ENCODE results near the gene CYLD.

Gene CYLD

GRCh38 chr16:50765861-50766260, 24.0 kb downstream of the CYLD start:
- H3K27ac ChIP-seq = no peak overlapping the region
- peaks cover 3% of the 10 kb centered on the region for H3K36me3 ChIP-seq
- no peak overlapping the region for H3K4me3 ChIP-seq (ENCODE audit: low read depth, low read length)
- H3K27me3 ChIP-seq (ENCODE audit: insufficient read depth, low read depth, severe bottlenecking) = no peaks in the 10 kb centered on the region
- TF ChIP-seq CTCF (IDR thresholded peaks at IDR 0.05; ENCODE audit: low read depth, low read length) = no peak
- peaks cover 4% of the 10 kb centered on the region for H3K9me3 ChIP-seq (ENCODE audit: severe bottlenecking)
- DNase-seq = no peak

GRCh38 chr16:50767197-50767596, 25.3 kb downstream of the CYLD start:
- TF ChIP-seq CTCF (IDR thresholded peaks at IDR 0.05; ENCODE audit: low read depth, low read length) = no peak
- H3K9me3 ChIP-seq (ENCODE audit: severe bottlenecking) = peaks cover 4% of the 10 kb centered on the region
- H3K36me3 ChIP-seq = peaks cover 3% of the 10 kb centered on the region
- no peak for DNase-seq
- H3K27ac ChIP-seq = no peak overlapping the region
- H3K4me3 ChIP-seq (ENCODE audit: low read depth, low read length) = no peak overlapping the region
- no peaks in the 10 kb centered on the region for H3K27me3 ChIP-seq (ENCODE audit: insufficient read depth, low read depth, severe bottlenecking)

- Histone ChIP-seq H3K27ac (no peak overlapping the region), H3K36me3 (no peaks in the 10 kb centered on the region), H3K9me3 (ENCODE audit: severe bottlenecking) (no peaks in the 10 kb centered on the region), H3K4me3 (ENCODE audit: low read depth, low read length) (no peak overlapping the region), H3K27me3 (ENCODE audit: insufficient read depth, low read depth, severe bottlenecking) (no peaks in the 10 kb centered on the region)
- no peak for TF ChIP-seq CTCF (IDR thresholded peaks at IDR 0.05; ENCODE audit: low read depth, low read length)
- DNase-seq = no peak
Measured at GRCh38 chr16:50771366-50771765, 29.5 kb downstream of the CYLD start.

GRCh38 chr16:50774405-50774804, 32.5 kb downstream of the CYLD start:
- no peaks in the 10 kb centered on the region for H3K9me3 ChIP-seq (ENCODE audit: severe bottlenecking)
- no peak for DNase-seq

GRCh38 chr16:50774960-50775359, 33.1 kb downstream of the CYLD start:
- Histone ChIP-seq H3K27me3 (ENCODE audit: insufficient read depth, low read depth, severe bottlenecking) (no peaks in the 10 kb centered on the region), H3K36me3 (peaks cover 3% of the 10 kb centered on the region; the same call in 1 of the 2 replicates), H3K27ac (no peak overlapping the region), H3K9me3 (ENCODE audit: severe bottlenecking) (no peaks in the 10 kb centered on the region), H3K4me3 (ENCODE audit: low read depth, low read length) (no peak overlapping the region)
- DNase-seq = no peak
- no peak for TF ChIP-seq CTCF (IDR thresholded peaks at IDR 0.05; ENCODE audit: low read depth, low read length)

More at GRCh38 chr16:50774405-50774804, 32.5 kb downstream of the CYLD start:
- Histone ChIP-seq H3K27me3 (ENCODE audit: insufficient read depth, low read depth, severe bottlenecking) (no peaks in the 10 kb centered on the region), H3K27ac (no peak overlapping the region), H3K36me3 (no peaks in the 10 kb centered on the region), H3K4me3 (ENCODE audit: low read depth, low read length) (no peak overlapping the region)
- TF ChIP-seq CTCF (IDR thresholded peaks at IDR 0.05; ENCODE audit: low read depth, low read length) = no peak

- DNase-seq = no peak
- Histone ChIP-seq H3K36me3 (peaks cover 3% of the 10 kb centered on the region; the same call in 1 of the 2 replicates), H3K27me3 (ENCODE audit: insufficient read depth, low read depth, severe bottlenecking) (no peaks in the 10 kb centered on the region), H3K27ac (no peak overlapping the region), H3K9me3 (ENCODE audit: severe bottlenecking) (no peaks in the 10 kb centered on the region), H3K4me3 (ENCODE audit: low read depth, low read length) (no peak overlapping the region)
- no peak for TF ChIP-seq CTCF (IDR thresholded peaks at IDR 0.05; ENCODE audit: low read depth, low read length)
Measured at GRCh38 chr16:50776037-50776436, 34.2 kb downstream of the CYLD start.

All from WERI-Rb-1 (cell line).